PFSK-1 (cell line): ENCODE results near the gene TMEM233.

Source experiments
- POLR2AphosphoS5 ChIP-seq: IDR thresholded peaks from 2 replicates; pipeline ENCODE4 v1.6.1; 2012; ENCODE audit warnings: low read depth, mild to moderate bottlenecking, control low read depth, low read length, moderate library complexity
- SIN3A ChIP-seq: IDR thresholded peaks from 2 replicates; pipeline ENCODE4 v1.6.1; 2012; ENCODE audit warnings: mild to moderate bottlenecking, low read length, moderate library complexity, borderline replicate concordance; ENCODE audit not compliant: insufficient read depth
- TAF1 ChIP-seq: IDR thresholded peaks from 2 replicates; pipeline ENCODE4 v1.6.1; 2012; ENCODE audit warnings: low read length, control low read depth, borderline replicate concordance; ENCODE audit not compliant: insufficient read depth

GRCh38 chr12:119676022-119676421 lies 82.4 kb downstream of the TMEM233 start:
- TF ChIP-seq TAF1 (no peak), SIN3A (no peak), POLR2AphosphoS5 (no peak)
